ENCODE results near the gene ID3.

GRCh38 chr1:23563003-23563402 lies 3.7 kb upstream of the ID3 start:
- TF ChIP-seq CTCF (IDR thresholded peaks at IDR 0.05; ENCODE audit: low read depth, low read length) (no peak), MAX (IDR thresholded peaks at IDR 0.05; ENCODE audit: low read depth, low read length) (no peak), POLR2A (IDR thresholded peaks at IDR 0.05; ENCODE audit: extremely low read depth, insufficient read length) (no peak), MYC (IDR thresholded peaks at IDR 0.05; ENCODE audit: low read depth, low read length) (no peak)

Data from NB4 (cell line).